GM13977 (cell line): Measurements from ENCODE around the gene ST14.
"Not testable (repeated sequence)": the region's sequence is repeated elsewhere in the genome, so short reads cannot be mapped to it uniquely, and the experiment has no call there.

Experiments used
- DNase-seq: peaks from one replicate; pipeline ENCODE4 v3.0.0; 2012; ENCODE audit warnings: low spot score
- in situ Hi-C: fragments of 300-500 bp; cut with MboI; formaldehyde crosslinking; loops from one replicate; pipeline ENCODE4 v1.12.0; 2022; ENCODE audit warnings: low sequenced_read_pairs, low pct_unique_long_range_greater_than_20kb, mixed read lengths, inconsistent platforms; ENCODE audit not compliant: unreplicated experiment
- TF ChIP-seq, protein P1 (sequence below): IDR thresholded peaks from 2 replicates; pipeline ENCODE4 v1.5.1; 2012; ENCODE audit warnings: mild to moderate bottlenecking, control low read depth; ENCODE audit not compliant: insufficient read depth; ENCODE audit errors: extremely low read depth, missing control alignments

ST14 gene

DNA sequence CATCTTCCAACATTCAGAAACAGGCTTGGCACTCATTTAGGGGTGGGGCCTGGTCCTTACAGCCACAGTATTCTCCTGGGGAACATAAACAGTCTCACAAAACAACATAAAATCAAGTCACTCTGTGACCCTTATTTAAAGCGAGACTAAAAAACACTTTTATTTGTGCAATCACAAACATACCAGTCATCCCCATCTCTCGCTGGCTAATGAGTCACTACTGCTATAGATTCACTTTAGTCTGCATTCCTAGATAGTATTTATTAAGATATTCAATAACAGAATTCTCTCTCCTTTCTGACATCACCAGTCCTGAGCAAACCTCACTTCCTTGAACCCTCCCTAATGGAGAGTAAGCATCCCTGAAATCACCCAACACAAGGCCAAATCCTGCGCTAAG, 87.2 kb downstream of the ST14 start:
- in situ Hi-C loops = no loop called here
- no peak for DNase-seq
- TF ChIP-seq, protein P1, sequence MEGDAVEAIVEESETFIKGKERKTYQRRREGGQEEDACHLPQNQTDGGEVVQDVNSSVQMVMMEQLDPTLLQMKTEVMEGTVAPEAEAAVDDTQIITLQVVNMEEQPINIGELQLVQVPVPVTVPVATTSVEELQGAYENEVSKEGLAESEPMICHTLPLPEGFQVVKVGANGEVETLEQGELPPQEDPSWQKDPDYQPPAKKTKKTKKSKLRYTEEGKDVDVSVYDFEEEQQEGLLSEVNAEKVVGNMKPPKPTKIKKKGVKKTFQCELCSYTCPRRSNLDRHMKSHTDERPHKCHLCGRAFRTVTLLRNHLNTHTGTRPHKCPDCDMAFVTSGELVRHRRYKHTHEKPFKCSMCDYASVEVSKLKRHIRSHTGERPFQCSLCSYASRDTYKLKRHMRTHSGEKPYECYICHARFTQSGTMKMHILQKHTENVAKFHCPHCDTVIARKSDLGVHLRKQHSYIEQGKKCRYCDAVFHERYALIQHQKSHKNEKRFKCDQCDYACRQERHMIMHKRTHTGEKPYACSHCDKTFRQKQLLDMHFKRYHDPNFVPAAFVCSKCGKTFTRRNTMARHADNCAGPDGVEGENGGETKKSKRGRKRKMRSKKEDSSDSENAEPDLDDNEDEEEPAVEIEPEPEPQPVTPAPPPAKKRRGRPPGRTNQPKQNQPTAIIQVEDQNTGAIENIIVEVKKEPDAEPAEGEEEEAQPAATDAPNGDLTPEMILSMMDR = no peak

DNA sequence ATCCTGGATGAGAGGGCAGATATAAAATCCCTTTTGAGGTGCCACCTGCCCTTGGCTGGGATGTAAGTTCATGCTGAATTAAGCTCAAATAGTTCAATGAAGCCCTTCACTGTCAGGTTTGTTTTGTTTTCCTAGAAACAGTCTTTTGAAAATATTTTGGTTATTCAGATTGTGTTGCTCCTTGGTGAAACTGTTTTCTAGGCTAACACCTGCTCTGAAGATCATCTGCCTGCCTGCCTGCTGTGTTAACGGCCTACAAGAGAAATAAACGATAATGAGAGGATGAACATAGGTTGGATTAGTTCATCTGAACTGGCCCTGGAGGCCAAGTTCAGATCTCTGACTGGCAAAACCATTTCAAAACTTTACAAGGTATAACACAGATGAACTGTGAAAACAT, 87.7 kb downstream of the ST14 start:
- TF ChIP-seq, protein P1 = no peak
- in situ Hi-C loops = no loop called here
- no peak for DNase-seq

DNA sequence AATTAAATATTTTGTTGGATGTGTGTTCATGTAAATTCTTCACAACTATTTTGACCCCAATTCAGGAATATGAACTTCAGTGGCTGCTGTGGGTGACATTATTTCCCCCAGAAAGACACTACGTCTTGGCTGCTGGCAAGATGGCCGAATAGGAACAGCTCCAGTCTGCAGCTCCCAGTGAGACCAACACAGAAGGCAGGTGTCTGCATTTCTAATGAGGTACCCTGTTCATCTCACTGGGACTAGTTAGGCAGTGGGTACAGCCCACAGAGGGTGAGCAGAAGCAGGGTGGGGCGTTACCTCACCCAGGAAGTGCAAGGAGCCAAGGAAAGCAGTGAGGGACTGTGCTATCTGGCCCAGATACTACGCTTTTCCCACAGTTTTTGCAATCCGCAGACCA, 89.8 kb downstream of the ST14 start:
- in situ Hi-C loops = no loop called here
- TF ChIP-seq, protein P1 = no peak
- no peak for DNase-seq

DNA sequence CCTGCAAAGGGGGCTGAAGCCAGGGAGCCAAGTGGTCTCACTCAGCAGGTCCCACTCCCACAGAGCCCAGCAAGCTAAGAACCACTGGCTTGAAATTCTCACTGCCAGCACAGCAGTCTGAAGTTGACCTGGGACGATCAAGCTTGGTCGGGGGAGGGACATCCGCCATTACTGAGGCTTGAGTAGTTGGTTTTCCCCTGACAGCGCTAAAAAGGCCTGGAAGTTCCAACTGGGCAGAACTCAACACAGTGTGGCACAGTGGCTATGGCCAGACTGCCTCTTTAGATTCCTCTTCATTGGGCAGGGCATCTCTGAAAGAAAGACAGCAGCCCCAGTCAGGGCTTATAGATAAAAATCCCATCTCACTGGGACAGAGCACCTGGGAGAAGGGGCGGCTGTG, 90.3 kb downstream of the ST14 start:
- in situ Hi-C loops = not testable (repeated sequence)

DNA sequence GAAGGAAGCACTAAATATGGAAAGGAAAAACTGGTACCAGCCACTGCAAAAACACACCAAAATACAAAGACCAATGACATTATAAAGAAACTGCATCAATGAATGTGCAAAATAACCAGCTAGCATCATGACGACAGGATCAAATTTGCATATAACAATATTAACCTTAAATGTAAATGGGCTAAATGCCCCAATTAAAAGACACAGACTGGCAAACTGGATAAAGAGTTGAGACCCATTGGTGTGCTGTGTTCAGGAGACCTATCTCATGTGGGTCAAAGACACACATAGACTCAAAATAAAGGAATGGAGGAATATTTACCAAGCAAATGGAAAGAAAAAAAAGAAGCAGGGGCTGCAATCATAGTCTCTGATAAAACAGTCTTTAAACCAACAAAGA, 92.2 kb downstream of the ST14 start:
- DNase-seq, in situ Hi-C loops: not testable (repeated sequence)

More for the DNA sequence above, 90.3 kb downstream of the ST14 start:
- not testable (repeated sequence) for DNase-seq
